Panc1 (cell line): ENCODE results near the gene LIPC. TPM values are rescaled to one million over a fixed set of nuclear protein-coding genes. Genes with fewer than 3 reads are reported as not detected.

ENCODE experiments used
- ATAC-seq: fragments of 200-7000 bp; cut with Tn5 transposase; 2 replicates; pipeline ENCODE4 v1.9.1; 2020; ENCODE audit warnings: mild to moderate bottlenecking, moderate library complexity
- BruUV-seq: library from RNA; stranded (reverse); fragments of 400-500 nt; replicated peaks from 2 replicates; lab custom pipeline; 2021; lab: Mats Ljungman, UMichigan
- CTCF ChIA-PET: fragments of 300-600 bp; sonication (Branson Sonifier 250); formaldehyde crosslinking; loops from one replicate; lab custom pipeline; 2022; ENCODE audit warnings: antibody characterized with exemption; lab: Charles Lee
- POLR2A ChIA-PET: fragments of 300-600 bp; sonication (Branson Sonifier 250); formaldehyde crosslinking; loops from one replicate; lab custom pipeline; 2022; ENCODE audit warnings: antibody characterized with exemption; lab: Charles Lee
- DNase-seq: peaks from one replicate; pipeline ENCODE4 v3.0.0-alpha.2; 2010; ENCODE audit warnings: low read depth, low spot score
- H3K27ac ChIP-seq: 2 replicates; pipeline ENCODE4 v1.5.1; 2011; ENCODE audit warnings: mild to moderate bottlenecking, low read length, inconsistent platforms
- H3K27me3 ChIP-seq: fragments of 200-500 bp; sonication (Bioruptor generic); 2 replicates; pipeline ENCODE4 v1.6.0; 2014; ENCODE audit warnings: low read length, inconsistent platforms; ENCODE audit not compliant: control insufficient read depth, insufficient read depth
- H3K36me3 ChIP-seq: fragments of 200-500 bp; sonication (Bioruptor generic); 2 replicates; pipeline ENCODE4 v1.5.1; 2014; ENCODE audit warnings: inconsistent platforms, mild to moderate bottlenecking, low read length, moderate library complexity; ENCODE audit not compliant: control insufficient read depth, insufficient read depth
- H3K4me1 ChIP-seq: 2 replicates; pipeline ENCODE4 v1.5.1; 2011; ENCODE audit warnings: inconsistent platforms, mild to moderate bottlenecking, low read length, moderate library complexity; ENCODE audit not compliant: control insufficient read depth, insufficient read depth
- H3K4me3 ChIP-seq, 2 experiments: 2 replicates each; pipeline ENCODE4 v1.5.1; 2011 to 2012; ENCODE audit warnings: low read depth in 2 of 2, low read length in 2 of 2, mild to moderate bottlenecking in 2 of 2, inconsistent platforms in 1 of 2, moderate library complexity in 1 of 2
- H3K9me3 ChIP-seq: fragments of 200-500 bp; sonication (Bioruptor generic); 2 replicates; pipeline ENCODE4 v1.5.1; 2014; ENCODE audit warnings: low read depth, mild to moderate bottlenecking, inconsistent platforms, low read length, moderate library complexity; ENCODE audit not compliant: control insufficient read depth, insufficient read depth
- CTCF ChIP-seq: fragments of 450-650 bp; IDR thresholded peaks from 2 replicates; pipeline ENCODE4 v1.5.1; 2017; ENCODE audit warnings: mild to moderate bottlenecking
- POLR2AphosphoS5 ChIP-seq: IDR thresholded peaks from 2 replicates; pipeline ENCODE4 v1.6.1; 2012; ENCODE audit warnings: mild to moderate bottlenecking, low read depth, low read length, moderate library complexity
- REST ChIP-seq, 2 experiments: IDR thresholded peaks; 2 replicates each; pipeline ENCODE4 v1.6.1; 2011 to 2012; ENCODE audit warnings: low read depth in 2 of 2, control low read depth in 1 of 2, low read length in 1 of 2, mild to moderate bottlenecking in 1 of 2, moderate library complexity in 1 of 2; ENCODE audit not compliant: insufficient read depth in 1 of 2
- SIN3A ChIP-seq: IDR thresholded peaks from 2 replicates; pipeline ENCODE4 v1.6.1; 2012; ENCODE audit warnings: low read depth, mild to moderate bottlenecking, low read length, moderate library complexity, borderline replicate concordance; ENCODE audit not compliant: insufficient read depth
- TCF7L2 ChIP-seq: IDR thresholded peaks from 2 replicates; pipeline ENCODE4 v1.6.1; 2011; ENCODE audit warnings: mild to moderate bottlenecking, low read depth, low read length, inconsistent platforms
- in situ Hi-C: cut with HindIII; loops from 2 replicates; pipeline ENCODE4 v1.10.0; 2016; ENCODE audit warnings: low sequenced_read_pairs, low pct_unique_long_range_greater_than_20kb
- intact Hi-C: fragments of 100-400 bp; cut with micrococcal nuclease; formaldehyde crosslinking; loops from one replicate; pipeline ENCODE4 v1.10.0; 2022; ENCODE audit not compliant: unreplicated experiment
- total RNA-seq: library from RNA; stranded (reverse); gene quantifications from one replicate; pipeline ENCODE4 v1.2.1, GENCODE V29; 2021; ENCODE audit not compliant: unreplicated experiment

The LIPC gene
- total RNA-seq, 1 experiment from 2014 or later = not detected

GRCh38 chr15:58543664-58544335 lies 112.0 kb downstream of the LIPC start:
- POLR2A ChIA-PET = no interaction called here
- DNase-seq = no peak
- peaks cover 5% of the 10 kb centered on the region; the same call in 1 of the 2 replicates for H3K4me1 ChIP-seq
- CTCF ChIA-PET = no interaction called here
- no peak for TF ChIP-seq CTCF
- TF ChIP-seq SIN3A = no peak
- TF ChIP-seq REST (IDR thresholded peaks at IDR 0.05; ENCODE audit: insufficient read depth in 1 of 2, low read depth in 2 of 2, low read length in 1 of 2) = no peak
- no peak for TF ChIP-seq POLR2AphosphoS5
- no peak for TF ChIP-seq TCF7L2
- H3K27me3 ChIP-seq = no peaks in the 10 kb centered on the region; the same call in 1 of the 2 replicates
- in situ Hi-C loops (no loop called here), intact Hi-C loops (no loop called here)
- no peaks in the 10 kb centered on the region for H3K36me3 ChIP-seq
- no peaks in the 10 kb centered on the region for H3K9me3 ChIP-seq
- no peak for ATAC-seq
- no peak overlapping the region for H3K4me3 ChIP-seq
- no TSS peak for BruUV-seq
- H3K27ac ChIP-seq = no peak overlapping the region

- Histone ChIP-seq H3K27ac (no peak overlapping the region), H3K36me3 (no peaks in the 10 kb centered on the region), H3K9me3 (no peaks in the 10 kb centered on the region), H3K27me3 (no peaks in the 10 kb centered on the region; the same call in 1 of the 2 replicates), H3K4me3 (no peak overlapping the region), H3K4me1 (peaks cover 5% of the 10 kb centered on the region; the same call in 1 of the 2 replicates)
- no TSS peak for BruUV-seq
- ATAC-seq (no peak), DNase-seq (no peak)
- ChIA-PET CTCF (no interaction called here), POLR2A (interaction anchor here (0.7 kb wide), 1 partner anchor 59 kb away, joined by 3 read pairs; no protein-coding TSS in a partner anchor)
- in situ Hi-C loops (no loop called here), intact Hi-C loops (no loop called here)
- TF ChIP-seq TCF7L2 (no peak), POLR2AphosphoS5 (no peak), SIN3A (no peak), REST (IDR thresholded peaks at IDR 0.05; ENCODE audit: insufficient read depth in 1 of 2, low read depth in 2 of 2, low read length in 1 of 2) (no peak), CTCF (no peak)
Measured at GRCh38 chr15:58544756-58545155, 113.0 kb downstream of the LIPC start.
